Fibroblast of the aortic adventitia (primary cell): ENCODE data around the gene ITLN1. TPM values are rescaled to one million over a fixed set of nuclear protein-coding genes. Genes with fewer than 3 reads are reported as not detected.

ENCODE experiments used
- DNase-seq: peaks from one replicate; pipeline ENCODE4 v3.0.0-alpha.2; 2010; ENCODE audit warnings: low read depth
- H3K4me3 ChIP-seq: 2 replicates; pipeline ENCODE4 v1.5.1; 2011; ENCODE audit warnings: low read depth, mild to moderate bottlenecking, control low read depth, low read length, moderate library complexity
- CTCF ChIP-seq: IDR thresholded peaks from 2 replicates; pipeline ENCODE4 v1.5.1; 2011; ENCODE audit warnings: mild to moderate bottlenecking, low read length, control low read depth, inconsistent platforms; ENCODE audit not compliant: insufficient read depth
- total RNA-seq: library from RNA; depleted of rRNA; stranded (reverse); fragments of >200 nt; gene quantifications from 2 replicates; pipeline ENCODE4 v1.2.3, GENCODE V29; 2012; ENCODE audit warnings: low replicate concordance

Gene ITLN1
- total RNA-seq, 1 donor = not detected

GRCh38 chr1:160853754-160854153, 31.2 kb downstream of the ITLN1 start:
- H3K4me3 ChIP-seq = no peak overlapping the region
- TF ChIP-seq CTCF = no peak
- no peak for DNase-seq

GRCh38 chr1:160853014-160853413, 32.0 kb downstream of the ITLN1 start:
- DNase-seq = no peak
- TF ChIP-seq CTCF = no peak
- no peak overlapping the region for H3K4me3 ChIP-seq

GRCh38 chr1:160850993-160851392, 34.0 kb downstream of the ITLN1 start:
- DNase-seq = no peak
- TF ChIP-seq CTCF = no peak
- H3K4me3 ChIP-seq = no peak overlapping the region

- no peak for TF ChIP-seq CTCF
- no peak overlapping the region for H3K4me3 ChIP-seq
- no peak for DNase-seq
Measured at GRCh38 chr1:160850541-160850940, 34.4 kb downstream of the ITLN1 start.

- no peak overlapping the region for H3K4me3 ChIP-seq
- DNase-seq = no peak
- no peak for TF ChIP-seq CTCF
Measured at GRCh38 chr1:160846281-160846680, 38.7 kb downstream of the ITLN1 start.

DNA sequence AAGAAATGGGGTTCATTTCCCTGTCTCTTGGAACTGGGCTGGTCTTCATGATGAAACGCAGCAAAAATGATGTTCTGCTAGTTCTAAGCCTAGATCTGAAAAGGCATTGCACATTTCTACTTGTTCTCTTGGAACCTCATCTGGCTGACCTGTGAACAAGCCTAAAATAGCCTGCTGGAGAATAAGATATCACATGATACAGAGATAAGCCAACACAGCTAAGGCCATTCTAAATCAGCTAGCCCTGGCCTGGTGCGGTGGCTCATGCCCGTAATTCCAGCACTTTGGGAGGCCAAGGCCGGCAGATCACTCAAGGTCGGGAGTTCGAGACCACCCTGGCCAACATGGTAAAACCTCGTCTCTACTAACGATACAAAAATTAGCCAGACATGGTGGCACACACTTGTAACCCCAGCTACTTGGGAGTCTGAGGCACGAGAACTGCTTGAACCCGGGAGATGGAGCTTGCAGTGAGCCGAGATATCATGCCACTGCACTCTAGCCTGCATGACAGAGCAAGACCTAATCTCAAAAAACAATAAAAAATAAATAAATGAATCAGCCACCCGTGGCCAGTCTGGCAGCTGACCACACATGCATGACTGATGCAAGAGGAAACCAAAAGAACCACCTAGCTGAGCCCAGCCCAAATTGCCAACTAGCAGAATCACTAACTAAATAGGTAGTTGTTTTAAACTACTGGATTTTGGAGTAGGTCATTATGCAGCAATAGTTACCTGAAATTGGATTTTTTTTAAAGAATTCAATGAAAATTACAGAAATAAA, 40.3 kb downstream of the ITLN1 start:
- DNase-seq = no peak
- TF ChIP-seq CTCF = no peak

GRCh38 chr1:160841079-160841478, 43.9 kb downstream of the ITLN1 start:
- no peak for TF ChIP-seq CTCF
- DNase-seq = no peak
- H3K4me3 ChIP-seq = no peak overlapping the region

More for the DNA sequence above, 40.3 kb downstream of the ITLN1 start:
- H3K4me3 ChIP-seq = no peak overlapping the region
